D721Med (cell line): ENCODE results near the gene NEXN.

ENCODE experiments used
- DNase-seq: peaks from one replicate; pipeline ENCODE4 v3.0.0; 2011; ENCODE audit warnings: low spot score; ENCODE audit not compliant: insufficient read length
- FAIRE-seq: peaks from 2 replicates; lab custom pipeline; 2011; peaks lifted over from hg19 to GRCh38; lab: Jason Lieb, UNC
- TF ChIP-seq, protein P1 (sequence below): IDR thresholded peaks from 2 replicates; pipeline ENCODE4 v1.5.1; 2012; ENCODE audit warnings: mild to moderate bottlenecking, control low read depth; ENCODE audit not compliant: insufficient read depth; ENCODE audit errors: missing control alignments

The NEXN gene

DNA sequence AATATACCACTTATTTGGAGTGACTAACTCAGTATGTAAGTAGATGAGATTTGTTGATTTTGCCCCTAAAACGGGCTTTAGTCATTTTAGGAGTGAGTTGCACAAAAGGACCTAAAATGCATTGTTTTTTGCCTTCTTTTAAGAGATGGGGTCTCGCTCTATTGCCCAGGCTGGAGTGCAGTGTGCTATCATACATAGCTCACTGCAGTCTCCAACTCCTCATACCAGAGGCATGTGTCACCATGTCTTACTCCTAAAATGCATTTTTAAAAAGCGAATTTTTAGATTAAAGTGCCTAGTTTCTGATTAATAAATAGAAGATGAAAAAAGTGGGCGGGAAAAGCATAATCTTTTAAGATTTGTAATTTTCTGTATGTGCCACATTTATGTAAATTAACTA is 11.5 kb upstream of the NEXN start:
- FAIRE-seq (no peak), DNase-seq (no peak)
- TF ChIP-seq, protein P1, sequence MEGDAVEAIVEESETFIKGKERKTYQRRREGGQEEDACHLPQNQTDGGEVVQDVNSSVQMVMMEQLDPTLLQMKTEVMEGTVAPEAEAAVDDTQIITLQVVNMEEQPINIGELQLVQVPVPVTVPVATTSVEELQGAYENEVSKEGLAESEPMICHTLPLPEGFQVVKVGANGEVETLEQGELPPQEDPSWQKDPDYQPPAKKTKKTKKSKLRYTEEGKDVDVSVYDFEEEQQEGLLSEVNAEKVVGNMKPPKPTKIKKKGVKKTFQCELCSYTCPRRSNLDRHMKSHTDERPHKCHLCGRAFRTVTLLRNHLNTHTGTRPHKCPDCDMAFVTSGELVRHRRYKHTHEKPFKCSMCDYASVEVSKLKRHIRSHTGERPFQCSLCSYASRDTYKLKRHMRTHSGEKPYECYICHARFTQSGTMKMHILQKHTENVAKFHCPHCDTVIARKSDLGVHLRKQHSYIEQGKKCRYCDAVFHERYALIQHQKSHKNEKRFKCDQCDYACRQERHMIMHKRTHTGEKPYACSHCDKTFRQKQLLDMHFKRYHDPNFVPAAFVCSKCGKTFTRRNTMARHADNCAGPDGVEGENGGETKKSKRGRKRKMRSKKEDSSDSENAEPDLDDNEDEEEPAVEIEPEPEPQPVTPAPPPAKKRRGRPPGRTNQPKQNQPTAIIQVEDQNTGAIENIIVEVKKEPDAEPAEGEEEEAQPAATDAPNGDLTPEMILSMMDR: no peak

DNA sequence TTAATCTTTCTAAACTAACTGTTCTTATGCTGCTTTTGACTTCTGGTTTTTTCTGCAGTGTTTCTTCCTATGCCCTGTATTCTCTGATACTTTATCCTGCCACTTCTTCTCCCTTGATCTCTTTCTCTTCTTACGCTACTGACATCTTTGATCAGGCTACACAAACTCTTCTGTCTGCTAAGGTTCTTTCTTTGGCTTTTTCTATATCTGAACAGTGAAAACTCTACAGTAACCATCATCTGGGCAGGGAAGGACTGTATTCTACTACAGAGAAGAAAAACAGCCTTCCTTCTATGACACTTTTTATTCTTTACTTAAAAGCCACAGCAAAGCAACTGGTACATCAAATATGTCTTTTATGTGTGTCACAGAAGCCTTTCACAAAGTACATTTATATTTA is 7.4 kb upstream of the NEXN start:
- TF ChIP-seq, protein P1: no peak
- no peak for DNase-seq
- no peak for FAIRE-seq

DNA sequence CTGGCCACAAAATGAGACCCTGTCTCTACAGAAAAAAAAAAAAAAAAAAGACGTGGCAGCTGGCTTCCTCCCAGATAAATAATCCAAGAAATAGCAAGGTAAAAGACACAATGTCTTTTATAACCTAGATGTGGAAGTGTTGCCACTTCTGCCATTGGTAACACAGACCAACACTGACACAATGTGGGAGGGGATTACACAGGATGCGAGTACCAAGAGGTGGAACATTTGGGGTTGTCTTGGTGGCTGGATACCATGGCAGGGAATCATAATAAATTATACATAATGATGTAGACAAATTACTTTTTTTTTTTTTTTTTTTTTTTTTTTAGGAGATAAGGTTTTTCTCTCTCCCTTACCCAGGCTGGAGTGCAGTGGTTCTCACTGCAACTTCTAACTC is 6.0 kb upstream of the NEXN start:
- TF ChIP-seq, protein P1: no peak
- DNase-seq (no peak), FAIRE-seq (no peak)

DNA sequence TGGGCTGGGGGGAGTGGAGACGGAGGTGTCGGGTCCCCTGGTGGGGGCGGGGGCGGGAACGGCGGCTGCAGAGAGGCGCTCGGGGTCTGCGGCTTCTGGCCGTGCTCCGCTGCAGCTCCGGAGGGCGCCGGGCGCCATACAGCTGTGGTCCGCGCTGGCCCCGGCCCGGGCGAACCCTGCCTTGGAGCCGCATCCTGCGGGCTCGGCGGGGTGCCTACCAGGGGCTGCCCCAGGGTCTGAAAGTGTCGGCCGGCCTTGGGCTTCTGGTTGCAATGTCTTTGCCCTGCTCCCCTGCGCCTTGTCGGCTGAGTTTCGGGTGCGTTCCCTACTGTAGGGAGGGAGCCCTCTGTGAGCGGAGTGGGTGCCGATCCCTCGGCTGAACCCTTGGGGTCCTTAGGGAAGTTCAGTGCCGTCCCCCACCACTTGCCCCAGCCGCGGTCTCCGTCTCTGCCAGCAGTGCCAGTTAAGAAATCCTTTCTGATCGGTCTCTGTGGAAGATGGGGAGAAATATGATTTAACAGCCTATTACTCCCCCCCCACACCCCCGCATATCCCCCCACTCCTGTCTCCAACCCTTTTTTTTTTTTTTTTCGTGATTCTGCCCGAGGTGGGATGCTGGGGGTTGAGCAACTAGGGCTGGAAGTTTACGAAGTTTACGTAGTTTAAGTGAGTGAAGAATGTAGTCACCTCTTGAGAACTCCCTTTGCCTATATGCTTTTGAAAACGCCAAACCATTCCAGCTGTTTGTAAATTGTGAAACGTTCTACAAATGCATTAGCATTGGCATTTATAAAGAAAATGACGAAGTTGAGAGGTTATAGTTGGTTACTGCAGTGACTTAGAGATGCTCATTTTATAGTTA is 588 bp downstream of the NEXN start:
- no peak for DNase-seq
- FAIRE-seq: no peak
- TF ChIP-seq, protein P1: no peak

DNA sequence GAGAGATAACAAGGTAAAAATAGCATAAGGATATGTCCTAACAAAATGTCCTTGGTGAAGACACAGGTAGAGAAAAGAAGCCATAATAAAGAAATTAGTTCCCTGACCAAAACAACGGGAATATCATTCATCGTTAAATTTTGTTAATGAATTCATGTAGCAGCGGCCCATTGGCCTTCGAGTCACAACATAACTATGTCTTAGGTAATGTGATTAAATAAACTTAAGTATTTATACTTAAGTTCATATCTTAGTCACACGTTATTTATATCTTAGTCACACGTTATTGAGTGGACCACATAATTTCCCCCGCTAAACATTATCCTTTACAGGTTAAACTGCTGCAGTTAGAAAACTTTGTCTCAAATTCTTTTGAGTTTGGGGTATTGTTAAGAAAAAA is 1.2 kb downstream of the NEXN start:
- FAIRE-seq (no peak), DNase-seq (no peak)
- TF ChIP-seq, protein P1: no peak

DNA sequence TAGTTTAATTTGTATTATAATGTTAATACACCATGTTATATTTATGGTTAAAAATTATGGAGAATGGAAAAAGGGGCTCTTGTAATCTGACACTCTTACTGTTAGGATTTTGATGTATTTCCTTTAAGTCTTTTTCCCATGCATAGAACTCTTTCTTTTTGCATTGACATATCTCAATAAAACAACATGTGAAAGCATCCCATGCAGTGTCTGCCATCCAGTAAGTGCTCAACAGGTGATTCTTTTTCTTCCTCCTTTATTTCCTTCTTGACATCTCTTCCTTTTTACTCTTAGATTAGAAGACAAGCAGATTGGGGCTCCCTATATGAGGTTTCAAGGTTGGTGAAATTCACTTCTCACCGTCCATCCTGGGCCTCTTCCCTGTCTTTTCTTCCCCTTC is 2.8 kb downstream of the NEXN start:
- no peak for DNase-seq
- FAIRE-seq: no peak

More for the DNA sequence above, 2.8 kb downstream of the NEXN start:
- TF ChIP-seq, protein P1: no peak
